SK-MEL-5 (cell line): ENCODE data around the gene ZBTB14. TPM values are rescaled to one million over a fixed set of nuclear protein-coding genes. Genes with fewer than 3 reads are reported as not detected.

Source experiments
- DNase-seq: peaks from one replicate; pipeline ENCODE4 v3.0.0-alpha.2; 2016; ENCODE audit warnings: low read depth, low spot score
- in situ Hi-C: cut with HindIII; loops from 2 replicates; pipeline ENCODE4 v1.10.0; 2016; ENCODE audit warnings: low sequenced_read_pairs, high pct_unique_total_duplicates, low pct_unique_long_range_greater_than_20kb
- polyA plus RNA-seq, 2 experiments: library from polyadenylated mRNA; depleted of rRNA; stranded (reverse); fragments of >200 nt; gene quantifications; 2 replicates each; pipeline ENCODE4 v1.2.3, GENCODE V29; 2015
- total RNA-seq: library from RNA; depleted of rRNA; stranded (reverse); fragments of >200 nt; shearing (Covaris generic); gene quantifications from 2 replicates; pipeline ENCODE4 v1.2.3, GENCODE V29; 2014; rRNA removed

The ZBTB14 gene, protein sequence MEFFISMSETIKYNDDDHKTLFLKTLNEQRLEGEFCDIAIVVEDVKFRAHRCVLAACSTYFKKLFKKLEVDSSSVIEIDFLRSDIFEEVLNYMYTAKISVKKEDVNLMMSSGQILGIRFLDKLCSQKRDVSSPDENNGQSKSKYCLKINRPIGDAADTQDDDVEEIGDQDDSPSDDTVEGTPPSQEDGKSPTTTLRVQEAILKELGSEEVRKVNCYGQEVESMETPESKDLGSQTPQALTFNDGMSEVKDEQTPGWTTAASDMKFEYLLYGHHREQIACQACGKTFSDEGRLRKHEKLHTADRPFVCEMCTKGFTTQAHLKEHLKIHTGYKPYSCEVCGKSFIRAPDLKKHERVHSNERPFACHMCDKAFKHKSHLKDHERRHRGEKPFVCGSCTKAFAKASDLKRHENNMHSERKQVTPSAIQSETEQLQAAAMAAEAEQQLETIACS
- total RNA-seq, result 13.9 and 16.0 TPM in 2 replicates
- polyA plus RNA-seq (2015; cell fraction: cytosol; rRNA removed), result 8.6 and 11.2 TPM in 2 replicates
- 49.6 and 57.2 TPM in 2 replicates for polyA plus RNA-seq (2015; cell fraction: nucleus; rRNA removed)

DNA sequence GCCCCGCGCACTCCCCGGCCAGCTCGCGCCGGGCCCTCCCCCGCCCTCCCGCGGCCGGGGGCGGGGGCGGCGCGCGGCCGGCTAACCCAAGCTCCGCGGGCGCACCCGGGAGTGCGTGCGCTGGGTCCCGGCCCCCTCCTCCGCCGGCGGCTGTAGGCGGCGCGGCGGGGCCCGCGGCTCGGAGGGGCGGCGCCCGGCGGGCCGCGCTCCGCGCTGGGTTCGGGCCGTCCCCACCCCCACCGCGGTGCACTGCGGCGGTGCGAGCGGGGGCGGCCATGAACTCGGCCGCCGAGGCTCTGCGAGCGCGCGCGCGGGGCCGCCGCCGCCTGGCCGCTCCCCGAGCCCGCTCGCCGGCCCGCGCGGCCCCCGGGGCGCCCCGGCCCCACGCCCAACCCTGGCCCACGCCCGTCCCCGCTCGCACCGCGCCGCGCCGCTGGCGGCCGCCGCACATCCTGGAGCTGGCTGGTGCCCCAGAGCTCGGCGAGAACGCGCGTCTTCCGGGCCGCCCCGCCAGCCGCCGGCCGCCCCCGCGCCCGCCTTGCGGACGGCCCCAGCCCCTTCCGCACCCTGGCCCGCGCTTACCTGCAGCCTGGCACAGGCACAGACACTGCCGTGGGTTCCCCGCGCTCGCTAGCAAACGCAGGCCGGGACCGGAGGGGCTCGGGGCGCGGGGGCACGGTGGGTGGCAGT, at the start of gene ZBTB14:
Gene ZBTB14, minus strand, starts transcription at position 496 of the 690 bp plus-strand sequence. CDS start 2,480 bp downstream, outside the sequence.
- peak; percentile 52 for DNase-seq
- in situ Hi-C loops, result no loop called here

DNA sequence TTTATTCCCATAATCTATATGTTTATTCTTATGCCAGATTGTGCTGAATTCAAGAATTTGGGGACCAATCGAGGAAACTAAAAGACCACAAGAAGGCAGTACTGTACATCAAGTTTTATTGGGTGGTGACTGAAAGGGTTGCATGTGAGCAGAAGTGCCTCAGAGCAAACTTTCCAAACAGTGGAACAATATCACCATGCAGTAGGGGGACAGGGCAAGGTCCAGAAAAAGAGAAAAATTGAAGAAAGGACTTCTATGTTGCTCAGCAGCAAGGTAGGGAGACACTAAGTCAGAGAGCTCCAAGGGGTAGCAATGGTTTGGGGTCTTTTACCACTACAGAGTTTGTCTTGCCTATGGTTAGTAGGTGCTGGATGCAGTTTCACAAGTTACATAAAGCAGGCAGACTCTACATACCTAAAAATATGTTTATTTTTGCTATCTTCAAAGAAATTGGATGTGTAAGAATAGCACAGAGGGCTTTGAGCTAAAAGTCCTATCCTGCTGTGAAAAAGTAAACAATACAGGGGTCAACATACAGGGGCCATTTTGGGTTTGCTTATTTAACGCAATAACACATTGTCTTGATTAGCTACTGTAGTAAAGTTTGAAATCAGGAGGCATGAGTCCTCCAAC, 43.8 kb upstream of the ZBTB14 start:
- no peak for DNase-seq
- in situ Hi-C loops, result no loop called here

DNA sequence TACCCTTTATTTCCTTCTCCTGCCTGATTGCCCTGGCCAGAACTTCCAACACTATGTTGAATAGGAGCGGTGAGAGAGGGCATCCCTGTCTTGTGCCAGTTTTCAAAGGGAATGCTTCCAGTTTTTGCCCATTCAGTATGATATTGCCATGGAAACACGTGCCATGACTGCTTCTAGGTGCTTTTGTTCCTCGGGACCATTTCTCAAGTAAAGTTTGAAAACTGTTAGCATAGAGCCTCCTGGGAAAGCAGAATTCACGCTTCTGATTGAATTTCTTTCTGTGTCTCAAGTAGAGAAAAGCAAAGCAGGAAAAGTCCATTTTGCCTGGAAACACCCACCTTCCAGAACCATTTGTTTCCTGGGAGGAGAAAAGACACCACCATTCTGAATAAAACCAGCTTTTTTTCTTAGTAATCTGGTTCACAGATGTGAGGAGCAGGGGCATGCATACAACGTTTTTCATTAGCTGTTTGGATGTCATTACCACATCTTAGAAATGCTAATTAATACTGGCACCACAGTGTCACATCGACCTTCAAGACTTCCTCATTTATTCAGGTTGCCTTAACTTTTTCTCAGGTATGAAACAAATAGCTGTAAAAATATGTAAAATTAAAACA, 39.0 kb upstream of the ZBTB14 start:
- DNase-seq, result no peak
- in situ Hi-C loops, result no loop called here

DNA sequence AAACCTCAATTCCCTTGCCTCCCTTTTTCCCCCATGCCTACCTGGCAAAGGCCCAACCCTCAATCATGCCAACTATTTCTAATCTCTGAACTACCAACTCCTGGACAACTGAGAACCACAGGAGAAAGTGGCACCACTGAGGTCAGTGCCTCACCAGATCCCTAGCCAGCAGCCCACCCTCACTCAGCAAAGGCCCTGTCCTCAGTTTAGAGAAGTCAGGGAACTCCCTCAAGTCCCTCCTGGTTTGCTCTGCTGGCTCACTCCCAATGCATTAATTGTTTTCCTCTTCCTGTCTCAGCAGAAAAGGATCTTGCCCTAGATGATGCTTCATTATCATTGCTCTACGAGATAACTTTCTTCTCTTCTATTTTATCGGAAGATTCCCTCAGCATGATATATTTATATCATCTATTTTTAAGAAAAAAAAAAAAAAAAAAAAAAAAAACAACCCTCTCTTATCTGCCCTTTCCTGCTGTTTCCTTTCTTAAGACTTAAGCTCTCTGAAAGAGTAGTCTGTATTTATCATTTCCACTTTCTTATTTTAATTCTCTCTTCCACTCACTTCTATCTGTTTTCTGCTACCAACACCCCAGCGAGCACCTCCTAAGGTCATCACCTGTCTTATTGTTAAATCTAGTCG, 22.7 kb upstream of the ZBTB14 start:
- in situ Hi-C loops, result no loop called here
- no peak for DNase-seq

DNA sequence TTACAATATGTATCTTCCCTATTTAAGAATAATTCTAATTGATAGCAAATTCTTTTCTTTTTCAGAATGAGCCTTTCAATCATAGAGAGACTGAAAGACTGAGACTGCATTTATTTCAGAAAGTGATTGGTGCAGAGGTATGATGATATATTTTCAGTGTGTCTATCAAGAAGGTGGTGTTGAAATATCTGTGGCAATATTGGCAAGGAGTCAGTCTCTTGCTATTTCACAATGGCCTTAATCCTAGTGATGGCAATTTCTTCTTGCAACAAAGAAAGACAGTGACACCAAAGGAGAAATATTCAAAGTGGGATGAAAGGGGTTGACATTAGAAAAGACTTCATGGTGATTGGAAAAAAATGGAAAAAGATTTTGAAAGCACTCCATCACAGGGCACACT, 21.7 kb upstream of the ZBTB14 start:
- no peak for DNase-seq
- in situ Hi-C loops, result no loop called here

DNA sequence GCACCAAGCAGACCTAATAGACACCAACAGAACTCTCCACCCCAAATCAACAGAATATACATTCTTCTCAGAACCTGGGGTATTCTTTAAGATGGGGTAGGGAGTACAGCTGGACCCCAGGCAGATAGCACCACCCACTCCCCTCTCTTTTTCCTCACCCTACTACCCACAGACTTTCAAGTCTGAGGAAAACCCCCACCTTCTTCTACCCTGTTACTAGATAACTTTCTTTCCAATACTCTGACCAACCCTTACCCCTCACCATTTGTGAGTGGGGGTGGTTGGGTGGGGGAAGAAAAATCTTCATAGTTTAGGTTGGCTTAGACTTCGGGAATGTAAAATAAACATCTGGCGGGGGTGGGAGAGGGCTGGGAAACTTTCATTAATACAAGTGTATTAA, 20.3 kb upstream of the ZBTB14 start:
- in situ Hi-C loops, result no loop called here

DNA sequence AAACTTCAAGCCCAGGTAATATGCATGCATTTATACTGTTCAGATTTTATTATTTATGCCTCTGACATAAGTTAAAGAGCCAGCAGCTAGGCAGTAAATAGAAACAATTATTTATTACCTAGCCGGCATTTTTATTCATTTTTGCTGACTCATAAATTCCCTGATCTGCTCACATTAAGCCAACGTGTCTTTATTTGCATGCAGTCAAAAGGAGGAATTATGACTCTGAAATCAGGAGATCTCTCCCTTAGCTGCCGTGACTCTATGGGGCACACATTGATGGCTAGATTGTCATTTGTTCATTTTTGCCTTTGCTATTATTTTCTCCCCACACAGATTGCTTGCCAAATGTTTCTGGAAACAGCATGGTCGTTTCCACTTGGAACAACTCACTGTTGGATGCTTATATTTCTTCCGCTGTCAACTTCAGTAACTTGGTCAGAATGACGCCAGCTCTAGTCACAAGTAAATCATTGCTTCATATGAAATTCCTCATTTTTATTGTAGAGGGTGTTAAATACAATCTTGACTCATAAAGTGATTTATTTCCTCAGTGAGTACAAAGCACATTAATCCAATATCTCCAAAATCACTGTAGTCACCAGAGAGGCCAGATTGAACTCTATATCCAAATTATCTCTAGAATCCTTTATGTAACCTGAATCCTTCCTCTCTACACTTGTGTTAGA, 15.9 kb upstream of the ZBTB14 start:
- DNase-seq, result no peak
- in situ Hi-C loops, result no loop called here

More for the DNA sequence above, 20.3 kb upstream of the ZBTB14 start:
- no peak for DNase-seq

DNA sequence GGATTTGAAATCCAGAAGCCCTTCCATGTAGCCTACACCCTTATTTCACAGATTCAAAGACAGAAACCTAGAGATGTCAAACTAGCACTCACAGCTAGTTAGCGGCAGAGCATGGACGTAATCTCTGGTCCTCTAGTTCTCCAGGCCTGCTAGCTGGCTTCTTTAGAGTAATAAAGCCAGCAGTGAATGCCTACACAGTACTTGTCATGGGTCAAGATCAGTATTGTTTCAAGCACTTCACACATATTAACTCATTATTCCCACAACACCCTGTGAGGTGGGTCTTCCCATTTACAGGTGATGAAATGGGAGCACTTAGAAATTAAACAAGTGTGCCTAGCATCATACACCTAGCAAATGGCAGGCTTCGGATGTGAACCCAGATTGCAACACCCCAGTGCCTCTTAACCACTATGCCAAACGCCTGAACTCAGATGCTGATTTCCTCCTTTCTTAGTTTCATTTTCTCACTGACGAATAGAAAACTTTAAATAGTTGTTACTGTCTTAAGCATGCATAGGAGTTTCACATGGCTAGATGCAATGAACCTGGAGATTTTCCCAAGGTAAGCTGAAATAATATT, 14.5 kb upstream of the ZBTB14 start:
- DNase-seq, result no peak
- in situ Hi-C loops, result no loop called here

DNA sequence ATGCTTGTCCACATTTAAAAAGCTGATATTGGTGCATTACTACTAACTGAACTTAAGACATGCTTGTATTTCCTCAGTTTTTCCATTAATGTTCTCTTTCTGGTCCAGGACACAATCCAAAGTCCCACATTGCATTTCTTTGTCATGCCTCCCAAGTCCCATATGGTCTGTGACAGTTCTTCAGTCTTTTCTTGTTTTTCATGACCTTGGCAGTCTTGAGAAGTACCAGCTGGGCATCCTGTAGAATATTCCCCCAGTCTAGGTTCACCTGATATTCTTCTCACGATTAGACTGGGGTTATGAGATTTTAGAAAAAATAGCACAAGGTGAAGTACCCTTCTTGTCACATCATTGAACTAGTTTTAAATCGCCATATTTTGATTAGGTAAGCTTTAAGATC, 10.3 kb upstream of the ZBTB14 start:
- DNase-seq, result no peak
- in situ Hi-C loops, result no loop called here

DNA sequence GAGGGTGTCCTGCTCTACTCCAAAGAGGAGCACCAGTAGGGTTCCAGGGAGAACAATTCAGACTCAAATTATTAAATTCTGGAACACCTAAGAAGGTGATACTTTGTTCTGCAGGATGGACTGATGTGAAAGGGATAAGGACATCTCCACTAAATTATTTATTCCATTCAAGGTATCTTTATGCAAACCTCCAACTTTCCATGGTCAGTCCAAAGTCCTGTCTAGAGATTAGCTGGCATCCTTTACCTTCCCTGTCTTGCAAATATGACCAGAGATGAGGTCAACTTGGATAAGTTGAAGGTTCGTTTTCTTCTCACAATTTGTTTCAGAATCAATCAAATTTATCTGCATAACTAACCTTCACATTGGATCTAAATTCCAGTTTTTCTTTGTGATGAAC, 8.7 kb upstream of the ZBTB14 start:
- in situ Hi-C loops, result no loop called here
- DNase-seq, result no peak

DNA sequence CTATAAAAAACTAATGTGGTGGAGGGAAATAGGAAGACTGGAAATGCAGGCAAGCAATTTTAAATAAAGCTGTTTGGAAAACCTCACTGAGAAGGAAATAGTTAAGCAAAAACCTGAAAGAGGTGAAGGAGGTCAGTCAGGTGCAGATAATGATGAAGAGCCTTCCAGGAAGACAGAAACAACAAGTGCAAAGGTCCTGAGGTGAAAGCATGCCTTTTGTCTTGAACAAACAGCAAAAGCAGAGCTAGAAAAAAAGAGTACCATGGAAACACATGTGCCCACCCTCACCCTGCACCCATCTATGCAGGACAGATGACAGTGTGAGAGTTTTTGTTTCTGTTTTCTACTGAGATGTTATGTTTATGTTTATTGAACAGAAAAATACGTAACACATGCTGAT, 8.1 kb upstream of the ZBTB14 start:
- in situ Hi-C loops, result no loop called here
- no peak for DNase-seq

DNA sequence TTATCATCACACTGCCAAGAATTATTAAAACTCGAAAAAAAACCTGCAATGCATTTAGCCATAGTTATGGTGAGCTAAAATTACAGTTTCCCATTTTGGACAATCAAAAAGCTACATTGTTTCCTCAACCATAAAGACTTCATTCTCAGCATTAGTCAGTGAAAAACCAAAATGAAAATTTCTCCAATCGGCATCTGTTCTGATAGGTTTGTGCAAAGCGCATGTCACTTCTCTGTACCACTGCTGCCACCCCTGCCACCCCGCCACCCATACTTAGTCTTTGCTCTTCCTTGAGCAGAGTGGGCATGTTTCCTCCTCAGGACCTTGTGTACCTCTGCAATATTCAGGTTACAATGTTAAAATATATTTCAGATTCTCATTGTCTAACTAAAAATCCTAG, 7.1 kb upstream of the ZBTB14 start:
- in situ Hi-C loops, result no loop called here
- no peak for DNase-seq

DNA sequence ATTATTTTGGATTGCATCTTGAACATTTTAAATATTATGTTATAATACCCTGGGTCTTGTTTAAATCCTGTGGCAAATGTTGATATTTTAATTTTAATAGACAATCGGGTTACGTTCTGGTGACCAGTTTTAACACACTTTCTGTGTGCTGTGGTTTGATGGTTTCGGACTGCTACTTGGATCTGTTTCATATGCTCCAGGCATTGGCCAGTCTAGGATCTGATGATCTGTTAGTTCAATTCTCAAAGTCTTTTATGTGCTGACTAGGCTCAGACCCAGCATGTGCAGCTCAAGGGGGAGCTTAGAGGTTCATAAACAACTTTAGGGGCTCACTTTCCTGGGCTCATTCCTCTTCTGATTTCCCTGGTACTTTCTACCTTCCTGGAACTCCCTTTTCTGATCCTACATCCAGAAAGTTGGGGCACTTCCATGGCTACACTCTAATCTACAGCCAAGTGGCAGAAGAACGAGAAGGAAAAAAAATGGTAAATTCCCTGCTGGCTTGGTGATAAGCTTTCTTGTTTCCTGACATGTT, 5.0 kb upstream of the ZBTB14 start:
- in situ Hi-C loops, result no loop called here
- DNase-seq, result no peak

DNA sequence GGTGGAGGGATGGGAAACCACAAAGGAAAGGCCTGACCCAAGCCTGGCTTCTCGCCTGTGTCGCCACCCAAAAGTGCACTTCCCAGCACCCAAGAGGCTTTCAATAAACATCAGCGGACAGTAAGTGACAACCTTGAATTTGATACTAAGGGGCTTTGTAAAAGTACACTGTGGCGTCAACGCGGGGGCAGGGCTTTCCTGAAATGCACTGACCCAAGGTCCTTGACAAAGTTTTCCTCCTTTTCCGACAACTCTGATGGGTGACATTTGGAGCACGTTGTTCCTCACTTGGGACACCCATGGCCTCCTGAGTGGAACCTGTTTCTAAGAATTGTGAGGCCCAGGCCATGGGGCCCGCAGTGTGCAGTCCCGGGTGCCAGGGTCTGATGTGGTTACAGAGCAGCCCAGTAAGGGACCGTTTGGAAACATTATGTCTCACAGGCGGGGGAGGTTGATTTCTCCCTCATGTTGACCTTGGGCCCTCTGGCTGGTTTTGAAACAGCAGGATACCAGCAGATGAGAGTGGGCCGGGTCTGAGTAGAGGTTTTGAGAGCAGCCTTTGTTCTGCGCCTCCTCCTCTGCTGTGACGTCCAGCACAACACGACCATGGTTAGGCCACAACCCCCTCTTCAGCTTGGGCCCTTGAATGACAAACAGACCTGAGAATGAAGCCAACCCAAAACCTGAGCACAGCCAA, 2.8 kb upstream of the ZBTB14 start:
- peak; percentile 55 for DNase-seq
- in situ Hi-C loops, result no loop called here

DNA sequence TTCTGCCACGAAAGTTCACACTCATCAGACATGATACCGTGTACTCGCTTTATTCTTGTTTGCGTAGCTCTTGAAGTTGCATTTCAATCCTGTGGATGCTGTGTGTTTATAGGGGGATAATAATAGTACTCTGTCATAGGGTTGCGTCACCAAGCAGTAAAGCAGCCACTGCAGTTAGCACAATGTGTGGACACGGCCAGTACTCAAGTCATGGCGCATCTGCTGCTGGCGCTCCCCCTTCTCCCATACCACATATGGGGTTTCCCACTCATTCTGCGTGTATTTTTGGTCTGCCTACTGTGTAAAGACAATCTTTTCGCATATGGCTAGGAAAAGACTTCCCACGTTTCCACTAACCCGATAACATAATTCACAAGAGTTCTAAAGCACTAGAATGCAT, 2.1 kb upstream of the ZBTB14 start:
- no peak for DNase-seq
- in situ Hi-C loops, result no loop called here
